ENCODE data around the gene PXT1. TPM values are rescaled to one million over a fixed set of nuclear protein-coding genes. Genes with fewer than 3 reads are reported as not detected.

PXT1 gene
- total RNA-seq, 1 donor from 2014 or later: not detected

DNA sequence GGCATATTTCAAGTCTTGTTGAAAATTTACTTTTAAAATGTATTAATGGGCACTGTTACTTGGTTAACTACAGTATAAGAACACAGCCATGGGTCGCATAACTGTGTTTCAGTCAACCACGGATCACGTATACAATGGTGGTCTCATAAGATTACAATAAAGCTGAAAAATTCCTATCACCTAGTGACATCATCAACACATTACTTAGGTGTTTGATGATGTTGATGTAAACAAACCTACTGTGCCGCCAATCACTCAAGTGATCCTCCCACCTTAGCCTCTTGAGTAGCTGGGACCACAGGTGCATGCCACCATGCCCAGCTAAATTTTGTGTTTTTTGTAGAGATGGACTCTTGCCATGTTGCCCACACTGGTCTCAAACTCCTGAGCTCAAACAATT, 38.5 kb downstream of the PXT1 start:
- TF ChIP-seq CTCF (IDR thresholded peaks at IDR 0.05; ENCODE audit: unreplicated experiment): no peak
- H3K9me3 Mint-ChIP-seq: peaks cover 5% of the 10 kb centered on the region
- DNase-seq (ENCODE audit: low spot score in 2 of 2, unreplicated experiment in 2 of 2): no peak
- H3K27me3 Mint-ChIP-seq (ENCODE audit: low read depth): peaks cover 5% of the 10 kb centered on the region
- H3K27ac Mint-ChIP-seq: no peak overlapping the region
- H3K4me3 Mint-ChIP-seq: no peak overlapping the region
- H3K36me3 Mint-ChIP-seq: no peaks in the 10 kb centered on the region
- no peaks in the 10 kb centered on the region for H3K4me1 Mint-ChIP-seq

- no peak overlapping the region for H3K27ac Mint-ChIP-seq
- no peaks in the 10 kb centered on the region for H3K4me1 Mint-ChIP-seq
- H3K27me3 Mint-ChIP-seq (ENCODE audit: low read depth): no peaks in the 10 kb centered on the region
- no peak for DNase-seq (ENCODE audit: low spot score in 2 of 2, unreplicated experiment in 2 of 2)
- no peaks in the 10 kb centered on the region for H3K36me3 Mint-ChIP-seq
- TF ChIP-seq CTCF (IDR thresholded peaks at IDR 0.05; ENCODE audit: unreplicated experiment): no peak
- no peak overlapping the region for H3K4me3 Mint-ChIP-seq
- peaks cover 8% of the 10 kb centered on the region for H3K9me3 Mint-ChIP-seq
Measured at GRCh38 chr6:36402481-36402880, 40.2 kb downstream of the PXT1 start.

DNA sequence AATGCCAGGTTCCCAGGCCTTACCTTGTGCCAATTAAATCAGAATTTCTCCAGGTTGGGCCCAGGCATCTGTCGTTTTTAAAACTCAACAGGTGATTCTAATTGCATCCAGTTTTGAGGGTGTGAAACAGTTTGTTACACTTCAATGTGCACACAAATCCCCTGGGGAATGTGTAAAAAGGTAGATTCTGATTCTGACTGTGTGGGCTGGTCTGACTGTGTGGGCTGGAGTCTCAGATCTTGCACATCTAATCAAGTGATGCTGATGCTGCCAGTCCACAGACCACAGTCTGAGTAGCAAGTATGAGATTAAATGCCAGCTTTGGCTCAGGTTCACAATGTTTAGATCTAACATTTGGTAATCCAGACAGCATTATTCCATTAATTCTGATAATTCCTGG, 42.7 kb downstream of the PXT1 start:
- TF ChIP-seq CTCF (IDR thresholded peaks at IDR 0.05; ENCODE audit: unreplicated experiment): no peak
- DNase-seq (ENCODE audit: low spot score in 2 of 2, unreplicated experiment in 2 of 2): no peak
- Mint-ChIP-seq H3K9me3 (peaks cover 8% of the 10 kb centered on the region), H3K4me1 (no peaks in the 10 kb centered on the region), H3K36me3 (no peaks in the 10 kb centered on the region), H3K4me3 (no peak overlapping the region), H3K27me3 (ENCODE audit: low read depth) (no peaks in the 10 kb centered on the region), H3K27ac (no peak overlapping the region)

GRCh38 chr6:36392621-36393020, 50.0 kb downstream of the PXT1 start:
- Mint-ChIP-seq H3K4me1 (no peaks in the 10 kb centered on the region), H3K9me3 (no peaks in the 10 kb centered on the region), H3K27ac (no peak overlapping the region), H3K27me3 (ENCODE audit: low read depth) (peaks cover 38% of the 10 kb centered on the region), H3K36me3 (no peaks in the 10 kb centered on the region), H3K4me3 (no peak overlapping the region)
- no peak for TF ChIP-seq CTCF (IDR thresholded peaks at IDR 0.05; ENCODE audit: unreplicated experiment)
- DNase-seq (ENCODE audit: low spot score in 2 of 2, unreplicated experiment in 2 of 2): no peak

DNA sequence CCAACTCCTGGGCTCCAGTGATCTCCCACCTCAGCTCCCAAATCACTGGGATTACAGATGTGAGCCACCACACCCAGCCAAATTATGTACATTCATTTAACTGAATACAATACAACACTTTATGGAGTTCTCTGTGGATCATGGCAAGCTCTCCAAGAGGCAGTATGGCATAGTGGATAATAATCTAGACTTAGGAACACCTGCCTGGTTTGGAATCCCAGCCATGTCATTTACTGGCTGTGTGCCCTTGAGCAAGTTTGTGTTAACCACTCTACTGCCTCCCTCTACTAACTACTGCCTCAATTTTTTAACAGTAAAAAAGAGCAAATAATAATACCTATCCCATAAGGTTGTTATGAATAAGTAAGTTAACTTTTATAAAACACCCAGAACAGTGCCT, 53.3 kb downstream of the PXT1 start:
- H3K9me3 Mint-ChIP-seq: no peaks in the 10 kb centered on the region
- H3K4me3 Mint-ChIP-seq: no peak overlapping the region
- peaks cover 65% of the 10 kb centered on the region for H3K27me3 Mint-ChIP-seq (ENCODE audit: low read depth)
- H3K4me1 Mint-ChIP-seq: peaks cover 19% of the 10 kb centered on the region
- no peaks in the 10 kb centered on the region for H3K36me3 Mint-ChIP-seq
- DNase-seq (ENCODE audit: low spot score in 2 of 2, unreplicated experiment in 2 of 2): no peak
- no peak overlapping the region for H3K27ac Mint-ChIP-seq
- TF ChIP-seq CTCF (IDR thresholded peaks at IDR 0.05; ENCODE audit: unreplicated experiment): no peak

Measured in mesothelial cell of epicardium (in vitro differentiated cells).